ENCODE data around the gene RPS18.

DNA sequence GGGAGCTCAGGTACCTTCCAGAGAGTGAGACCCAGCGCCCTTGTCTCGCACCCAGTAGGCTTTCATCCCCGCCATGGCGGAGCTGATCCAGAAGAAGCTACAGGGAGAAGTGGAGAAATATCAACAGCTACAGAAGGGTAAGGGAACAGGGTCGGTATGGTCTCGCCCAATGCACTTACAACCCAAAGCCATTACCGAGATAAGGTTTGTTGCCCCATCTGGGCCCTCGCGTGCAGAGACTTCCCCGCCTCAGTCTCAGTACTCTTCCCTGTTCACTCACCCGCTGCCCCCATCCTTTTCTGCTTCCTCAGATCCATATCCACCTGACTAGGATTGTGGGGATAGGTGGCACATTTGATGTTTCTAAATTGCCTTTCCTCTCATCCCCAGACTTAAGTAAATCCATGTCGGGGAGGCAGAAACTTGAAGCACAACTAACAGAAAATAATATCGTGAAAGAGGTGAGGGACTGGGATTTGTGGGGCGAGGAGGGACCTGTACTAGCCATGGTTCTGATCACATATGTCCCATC lies 18.0 kb downstream of the RPS18 start:
- no peak; the same call in 1 of the 2 replicates for TF ChIP-seq POLR2A (IDR thresholded peaks at IDR 0.05; ENCODE audit: low read depth, low read length)
- TF ChIP-seq TAF1 (IDR thresholded peaks at IDR 0.05; ENCODE audit: borderline replicate concordance, low read depth, low read length): no peak
- TF ChIP-seq POLR2AphosphoS5 (IDR thresholded peaks at IDR 0.05; ENCODE audit: low read depth, low read length): no peak

Measured in GM12892 (cell line).